ENCODE data around the gene RSPO4.

DNA sequence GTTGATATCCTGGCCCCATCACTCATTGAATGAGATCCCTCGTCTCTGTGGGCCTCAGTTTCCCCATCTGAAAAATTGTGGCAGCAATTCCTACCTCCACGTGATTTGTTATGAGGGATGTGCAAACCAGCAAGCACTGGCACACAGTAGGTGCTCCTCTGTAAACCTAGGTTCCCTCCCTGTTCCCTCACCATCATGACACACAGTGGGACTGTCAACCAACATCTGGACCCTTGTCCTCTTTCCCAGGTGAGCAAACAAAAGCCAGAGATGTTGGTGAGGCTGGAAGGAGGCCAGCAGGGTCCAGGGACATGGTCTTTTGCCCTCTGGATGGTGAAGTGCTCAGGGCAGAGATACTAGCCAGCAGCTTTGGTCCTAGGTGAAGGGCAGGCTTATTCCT lies 26.1 kb downstream of the RSPO4 start:
- TF ChIP-seq SMC3 (IDR thresholded peaks at IDR 0.05), result no peak
- no peak for TF ChIP-seq SREBF2 (IDR thresholded peaks at IDR 0.05)
- TF ChIP-seq, protein P1, sequence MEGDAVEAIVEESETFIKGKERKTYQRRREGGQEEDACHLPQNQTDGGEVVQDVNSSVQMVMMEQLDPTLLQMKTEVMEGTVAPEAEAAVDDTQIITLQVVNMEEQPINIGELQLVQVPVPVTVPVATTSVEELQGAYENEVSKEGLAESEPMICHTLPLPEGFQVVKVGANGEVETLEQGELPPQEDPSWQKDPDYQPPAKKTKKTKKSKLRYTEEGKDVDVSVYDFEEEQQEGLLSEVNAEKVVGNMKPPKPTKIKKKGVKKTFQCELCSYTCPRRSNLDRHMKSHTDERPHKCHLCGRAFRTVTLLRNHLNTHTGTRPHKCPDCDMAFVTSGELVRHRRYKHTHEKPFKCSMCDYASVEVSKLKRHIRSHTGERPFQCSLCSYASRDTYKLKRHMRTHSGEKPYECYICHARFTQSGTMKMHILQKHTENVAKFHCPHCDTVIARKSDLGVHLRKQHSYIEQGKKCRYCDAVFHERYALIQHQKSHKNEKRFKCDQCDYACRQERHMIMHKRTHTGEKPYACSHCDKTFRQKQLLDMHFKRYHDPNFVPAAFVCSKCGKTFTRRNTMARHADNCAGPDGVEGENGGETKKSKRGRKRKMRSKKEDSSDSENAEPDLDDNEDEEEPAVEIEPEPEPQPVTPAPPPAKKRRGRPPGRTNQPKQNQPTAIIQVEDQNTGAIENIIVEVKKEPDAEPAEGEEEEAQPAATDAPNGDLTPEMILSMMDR (IDR thresholded peaks at IDR 0.05), result no peak
- no peak for TF ChIP-seq TP53 (CRISPR knock-in tag; IDR thresholded peaks at IDR 0.05)
- TF ChIP-seq POLR2A (IDR thresholded peaks at IDR 0.05; ENCODE audit: low read length), result no peak
- TF ChIP-seq, protein P2, sequence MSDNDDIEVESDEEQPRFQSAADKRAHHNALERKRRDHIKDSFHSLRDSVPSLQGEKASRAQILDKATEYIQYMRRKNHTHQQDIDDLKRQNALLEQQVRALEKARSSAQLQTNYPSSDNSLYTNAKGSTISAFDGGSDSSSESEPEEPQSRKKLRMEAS (IDR thresholded peaks at IDR 0.05), result no peak
- TF ChIP-seq, protein P3, sequence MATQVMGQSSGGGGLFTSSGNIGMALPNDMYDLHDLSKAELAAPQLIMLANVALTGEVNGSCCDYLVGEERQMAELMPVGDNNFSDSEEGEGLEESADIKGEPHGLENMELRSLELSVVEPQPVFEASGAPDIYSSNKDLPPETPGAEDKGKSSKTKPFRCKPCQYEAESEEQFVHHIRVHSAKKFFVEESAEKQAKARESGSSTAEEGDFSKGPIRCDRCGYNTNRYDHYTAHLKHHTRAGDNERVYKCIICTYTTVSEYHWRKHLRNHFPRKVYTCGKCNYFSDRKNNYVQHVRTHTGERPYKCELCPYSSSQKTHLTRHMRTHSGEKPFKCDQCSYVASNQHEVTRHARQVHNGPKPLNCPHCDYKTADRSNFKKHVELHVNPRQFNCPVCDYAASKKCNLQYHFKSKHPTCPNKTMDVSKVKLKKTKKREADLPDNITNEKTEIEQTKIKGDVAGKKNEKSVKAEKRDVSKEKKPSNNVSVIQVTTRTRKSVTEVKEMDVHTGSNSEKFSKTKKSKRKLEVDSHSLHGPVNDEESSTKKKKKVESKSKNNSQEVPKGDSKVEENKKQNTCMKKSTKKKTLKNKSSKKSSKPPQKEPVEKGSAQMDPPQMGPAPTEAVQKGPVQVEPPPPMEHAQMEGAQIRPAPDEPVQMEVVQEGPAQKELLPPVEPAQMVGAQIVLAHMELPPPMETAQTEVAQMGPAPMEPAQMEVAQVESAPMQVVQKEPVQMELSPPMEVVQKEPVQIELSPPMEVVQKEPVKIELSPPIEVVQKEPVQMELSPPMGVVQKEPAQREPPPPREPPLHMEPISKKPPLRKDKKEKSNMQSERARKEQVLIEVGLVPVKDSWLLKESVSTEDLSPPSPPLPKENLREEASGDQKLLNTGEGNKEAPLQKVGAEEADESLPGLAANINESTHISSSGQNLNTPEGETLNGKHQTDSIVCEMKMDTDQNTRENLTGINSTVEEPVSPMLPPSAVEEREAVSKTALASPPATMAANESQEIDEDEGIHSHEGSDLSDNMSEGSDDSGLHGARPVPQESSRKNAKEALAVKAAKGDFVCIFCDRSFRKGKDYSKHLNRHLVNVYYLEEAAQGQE (IDR thresholded peaks at IDR 0.05), result no peak
- TF ChIP-seq PHF8 (IDR thresholded peaks at IDR 0.05; ENCODE audit: borderline replicate concordance, low read depth), result no peak
- no peak for TF ChIP-seq MAZ (IDR thresholded peaks at IDR 0.05; ENCODE audit: borderline replicate concordance, low read depth, low read length)
- TF ChIP-seq NPAS2 (CRISPR knock-in tag; IDR thresholded peaks at IDR 0.05; ENCODE audit: borderline replicate concordance), result no peak

Measured in A549 (cell line).